ENCODE results near the gene GOSR2.

DNA sequence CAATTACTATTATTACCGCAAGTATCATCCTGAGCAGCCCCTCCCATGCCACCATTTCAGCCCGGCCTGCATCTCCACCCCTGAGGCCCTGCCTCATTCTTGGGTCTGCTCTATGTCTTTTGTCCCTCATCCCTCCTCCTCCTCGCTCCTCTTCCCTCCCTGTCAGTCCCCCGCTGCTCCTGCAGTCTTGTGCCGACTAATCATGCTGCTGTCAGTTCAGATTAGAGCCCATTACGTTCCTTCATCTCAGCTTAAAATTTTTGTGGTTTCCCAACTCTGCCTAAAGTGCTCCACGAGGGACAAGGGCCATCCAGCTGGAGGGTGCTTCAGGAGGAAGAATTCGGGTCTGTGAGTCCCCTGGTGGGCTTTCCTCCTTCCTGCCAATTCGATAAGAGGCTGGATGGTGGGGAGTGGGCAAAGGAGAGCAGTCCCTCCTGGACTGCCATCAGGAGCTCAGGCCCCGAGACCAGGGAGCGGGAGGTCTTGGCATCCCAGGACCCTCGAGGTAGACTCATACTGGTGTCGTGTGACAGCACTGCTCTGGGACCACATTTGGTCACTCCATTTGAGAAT lies 32.9 kb upstream of the GOSR2 start:
- TF ChIP-seq, protein P1, sequence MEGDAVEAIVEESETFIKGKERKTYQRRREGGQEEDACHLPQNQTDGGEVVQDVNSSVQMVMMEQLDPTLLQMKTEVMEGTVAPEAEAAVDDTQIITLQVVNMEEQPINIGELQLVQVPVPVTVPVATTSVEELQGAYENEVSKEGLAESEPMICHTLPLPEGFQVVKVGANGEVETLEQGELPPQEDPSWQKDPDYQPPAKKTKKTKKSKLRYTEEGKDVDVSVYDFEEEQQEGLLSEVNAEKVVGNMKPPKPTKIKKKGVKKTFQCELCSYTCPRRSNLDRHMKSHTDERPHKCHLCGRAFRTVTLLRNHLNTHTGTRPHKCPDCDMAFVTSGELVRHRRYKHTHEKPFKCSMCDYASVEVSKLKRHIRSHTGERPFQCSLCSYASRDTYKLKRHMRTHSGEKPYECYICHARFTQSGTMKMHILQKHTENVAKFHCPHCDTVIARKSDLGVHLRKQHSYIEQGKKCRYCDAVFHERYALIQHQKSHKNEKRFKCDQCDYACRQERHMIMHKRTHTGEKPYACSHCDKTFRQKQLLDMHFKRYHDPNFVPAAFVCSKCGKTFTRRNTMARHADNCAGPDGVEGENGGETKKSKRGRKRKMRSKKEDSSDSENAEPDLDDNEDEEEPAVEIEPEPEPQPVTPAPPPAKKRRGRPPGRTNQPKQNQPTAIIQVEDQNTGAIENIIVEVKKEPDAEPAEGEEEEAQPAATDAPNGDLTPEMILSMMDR (optimal IDR thresholded peaks at IDR 0.05 in 1 of 3, IDR thresholded peaks at IDR 0.05 in 1 of 3, conservative IDR thresholded peaks at IDR 0.05 in 1 of 3; ENCODE audit: extremely low read depth in 1 of 3, insufficient read depth in 2 of 3, low read length in 3 of 3), result no peak
- no peak for TF ChIP-seq EZH2 (IDR thresholded peaks at IDR 0.05; ENCODE audit: low read length)

All from keratinocyte (primary cell).